Fibroblast of villous mesenchyme (primary cell): Measurements from ENCODE around the gene MGAT5. TPM values are rescaled to one million over a fixed set of nuclear protein-coding genes. Genes with fewer than 3 reads are reported as not detected.

ENCODE experiments used
- DNase-seq: peaks from one replicate; pipeline ENCODE4 v3.0.0-alpha.2; 2010; ENCODE audit warnings: low read depth
- H3K4me3 ChIP-seq: 2 replicates; pipeline ENCODE4 v1.5.1; 2011; ENCODE audit warnings: low read depth, mild to moderate bottlenecking, low read length
- CTCF ChIP-seq: IDR thresholded peaks from 2 replicates; pipeline ENCODE4 v1.5.1; 2012; ENCODE audit warnings: low read depth, mild to moderate bottlenecking, low read length; ENCODE audit not compliant: insufficient read depth
- total RNA-seq: library from RNA; depleted of rRNA; stranded (reverse); fragments of >200 nt; gene quantifications from 2 replicates; pipeline ENCODE4 v1.2.3, GENCODE V29; 2012

Gene MGAT5
- total RNA-seq, 1 donor: 109 TPM

GRCh38 chr2:134425724-134426496 is 172.0 kb downstream of the MGAT5 start:
- DNase-seq: no peak
- no peak overlapping the region for H3K4me3 ChIP-seq
- no peak for TF ChIP-seq CTCF

GRCh38 chr2:134426721-134427120 is 172.8 kb downstream of the MGAT5 start:
- TF ChIP-seq CTCF: no peak
- DNase-seq: no peak
- H3K4me3 ChIP-seq: no peak overlapping the region

GRCh38 chr2:134429886-134430285 is 176.0 kb downstream of the MGAT5 start:
- DNase-seq: peak; percentile 47
- no peak overlapping the region for H3K4me3 ChIP-seq
- TF ChIP-seq CTCF: no peak

GRCh38 chr2:134431838-134432434 is 178.1 kb downstream of the MGAT5 start:
- peak; percentile 38 for DNase-seq
- H3K4me3 ChIP-seq: no peak overlapping the region
- no peak for TF ChIP-seq CTCF

GRCh38 chr2:134432435-134432883 is 178.6 kb downstream of the MGAT5 start:
- no peak for TF ChIP-seq CTCF
- DNase-seq: no peak

GRCh38 chr2:134433469-134433868 is 179.6 kb downstream of the MGAT5 start:
- no peak overlapping the region for H3K4me3 ChIP-seq
- TF ChIP-seq CTCF: no peak
- no peak for DNase-seq

More at GRCh38 chr2:134432435-134432883, 178.6 kb downstream of the MGAT5 start:
- no peak overlapping the region for H3K4me3 ChIP-seq

- TF ChIP-seq CTCF: no peak
- no peak for DNase-seq
Observed at GRCh38 chr2:134433979-134434378, 180.1 kb downstream of the MGAT5 start.

More at GRCh38 chr2:134433979-134434378, 180.1 kb downstream of the MGAT5 start:
- H3K4me3 ChIP-seq: no peak overlapping the region
